GM18499 (cell line): Measurements from ENCODE around the gene CASKIN1.
"Not testable (repeated sequence)": the region's sequence is repeated elsewhere in the genome, so short reads cannot be mapped to it uniquely, and the experiment has no call there.

Source experiments
- ATAC-seq: cut with Tn5 transposase; IDR thresholded peaks from one replicate; pipeline ENCODE4 v1.9.1; 2021; ENCODE audit warnings: moderate number of reproducible peaks; ENCODE audit not compliant: insufficient read depth, unreplicated experiment

CASKIN1 gene

GRCh38 chr16:2196162-2196980 lies at the start of gene CASKIN1:
Gene CASKIN1, minus strand, starts transcription at chr16:2196605. Its CDS starts 173 bp downstream, at chr16:2196432.
- no peak for ATAC-seq

DNA sequence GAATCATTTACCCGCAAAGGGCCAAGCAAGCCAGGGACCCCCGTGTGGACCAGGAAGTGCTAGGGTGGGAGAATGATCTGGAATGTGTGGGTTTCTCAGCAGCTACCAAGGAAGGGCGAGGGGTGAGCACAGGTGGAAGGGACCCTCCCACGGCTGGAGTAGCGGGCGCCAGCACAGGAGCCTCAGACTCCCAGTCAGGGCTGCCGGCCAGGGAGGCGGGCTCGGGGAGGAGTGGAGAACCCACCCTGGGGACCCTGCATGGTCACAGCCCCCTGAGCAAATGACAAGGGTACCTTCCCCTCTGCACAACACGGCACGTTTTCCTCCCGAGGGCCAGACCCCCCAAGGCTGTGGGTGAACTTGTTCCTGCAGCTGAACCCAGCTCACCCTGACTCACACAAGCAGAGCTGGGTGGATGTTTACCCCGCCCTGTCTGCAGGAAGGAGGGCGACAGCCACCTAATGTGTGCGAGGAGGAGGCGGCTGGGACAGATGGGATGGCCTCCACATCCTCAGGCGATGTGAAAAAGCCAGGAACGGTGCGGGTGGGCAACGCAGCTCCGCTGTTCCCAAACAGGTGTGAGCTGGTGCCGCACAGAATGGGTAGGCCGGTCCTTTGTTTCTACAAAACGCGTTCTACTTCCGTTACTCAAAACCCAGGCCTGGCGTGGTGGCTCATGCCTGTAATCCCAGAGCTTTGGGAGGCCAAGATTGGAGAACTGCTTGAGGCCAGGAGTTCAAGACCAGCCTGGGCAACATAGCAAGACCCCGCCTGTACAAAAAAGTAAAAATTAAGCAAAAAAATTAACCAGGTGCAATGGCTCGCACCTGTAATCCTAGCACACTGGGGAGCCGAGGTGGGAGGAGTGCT lies 48.8 kb upstream of the CASKIN1 start:
- no peak for ATAC-seq

DNA sequence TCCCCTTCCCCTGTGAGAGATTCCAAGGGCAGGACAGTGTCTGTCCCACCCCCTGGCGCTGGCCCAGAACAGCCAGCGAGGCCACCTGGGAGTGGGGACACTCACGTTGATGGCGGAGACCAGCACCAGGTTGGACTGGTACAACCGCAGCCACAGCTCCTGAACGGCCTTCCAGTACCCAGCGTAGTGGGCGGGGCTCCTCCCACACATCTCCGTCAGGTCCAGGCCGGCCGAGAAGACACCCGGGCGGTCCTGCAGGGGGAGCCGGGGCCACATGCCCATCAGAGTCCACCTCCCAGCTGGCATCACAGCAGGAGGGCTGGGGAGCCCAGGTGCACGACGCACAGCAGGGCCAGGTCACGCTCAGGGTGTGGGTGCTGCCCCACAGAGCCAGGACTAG lies 47.9 kb upstream of the CASKIN1 start:
- no peak for ATAC-seq

DNA sequence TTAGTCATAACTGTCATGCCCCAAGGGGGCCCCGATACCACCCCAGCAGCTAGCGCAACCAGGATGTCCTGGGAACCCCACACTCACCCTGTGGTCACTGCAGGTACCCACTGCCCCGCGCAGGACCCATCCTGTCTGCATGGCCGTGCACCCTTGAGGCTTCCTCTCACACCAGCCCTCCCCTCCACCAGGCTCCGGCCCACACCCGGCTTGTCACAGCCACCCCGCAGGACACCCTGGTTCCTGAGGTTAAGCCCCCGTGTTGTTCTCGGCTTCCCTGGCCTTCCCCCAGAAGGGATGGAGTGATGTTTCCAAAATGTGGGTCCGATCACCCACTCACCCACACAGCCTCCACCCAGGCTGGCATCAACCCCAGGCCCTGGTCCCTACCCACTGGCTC lies 47.4 kb upstream of the CASKIN1 start:
- no peak for ATAC-seq

DNA sequence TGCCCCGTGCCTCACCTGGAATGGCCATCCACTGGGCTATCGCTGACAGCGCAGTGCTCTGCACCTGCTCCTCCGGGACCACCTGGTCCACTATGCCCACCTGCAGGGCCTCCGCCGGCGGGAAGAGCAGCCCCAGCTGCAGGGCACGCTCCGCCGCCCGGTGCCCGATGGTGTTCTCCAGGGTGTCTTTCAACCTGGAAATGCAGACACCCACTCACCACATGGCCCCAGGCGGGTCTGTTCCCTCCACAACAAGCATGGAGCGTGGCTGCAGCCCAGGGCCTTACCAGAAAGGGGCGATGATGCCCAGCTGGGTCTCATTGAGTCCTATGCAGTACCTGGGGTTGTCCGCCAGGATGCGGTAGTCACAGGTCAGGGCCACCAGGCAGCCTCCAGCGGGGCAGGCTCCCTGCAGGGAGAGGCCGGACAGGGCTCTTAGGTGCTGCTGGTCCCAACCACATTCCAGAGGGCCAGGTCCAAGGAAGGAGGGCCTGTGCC lies 46.7 kb upstream of the CASKIN1 start:
- no peak for ATAC-seq

DNA sequence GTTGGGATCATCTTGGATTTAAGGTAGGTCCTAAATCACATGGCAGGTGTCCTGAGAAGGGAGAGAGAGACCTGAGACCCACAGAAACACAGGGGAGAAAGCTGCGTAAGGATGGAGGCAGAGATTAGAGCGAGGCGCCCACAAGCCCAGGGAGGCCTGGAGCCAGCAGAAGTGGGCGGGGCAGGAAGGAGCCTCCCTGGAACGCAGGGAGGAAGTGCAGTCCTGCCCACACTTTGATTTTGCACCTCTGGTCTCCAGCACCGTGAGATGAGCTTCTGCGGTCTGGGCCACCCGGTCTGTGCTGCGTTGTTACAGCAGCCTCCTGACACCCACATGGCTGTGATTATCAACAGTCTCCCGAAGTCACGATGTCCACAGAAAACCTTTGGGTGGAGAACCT lies 46.2 kb upstream of the CASKIN1 start:
- ATAC-seq: no peak

DNA sequence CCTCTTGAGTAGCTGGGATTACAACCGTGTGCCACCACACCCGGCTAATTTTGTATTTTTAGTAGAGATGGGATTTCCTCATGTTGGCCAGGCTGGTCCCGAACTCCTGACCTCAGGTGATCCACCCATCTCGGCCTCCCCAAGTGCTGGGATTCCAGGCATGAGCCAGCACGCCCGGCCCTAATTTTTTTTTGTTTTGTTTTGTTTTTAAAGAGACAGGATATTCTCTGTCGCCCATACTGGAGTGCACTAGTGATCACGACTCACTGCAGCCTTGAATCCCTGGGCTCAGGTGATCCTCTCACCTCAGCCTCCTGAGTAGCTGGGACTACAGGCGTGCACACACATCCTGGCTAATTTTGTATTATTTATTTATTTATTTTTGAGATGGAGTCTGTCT lies 43.9 kb upstream of the CASKIN1 start:
- not testable (repeated sequence) for ATAC-seq

GRCh38 chr16:2238838-2239675 lies 42.7 kb upstream of the CASKIN1 start:
- no peak for ATAC-seq

DNA sequence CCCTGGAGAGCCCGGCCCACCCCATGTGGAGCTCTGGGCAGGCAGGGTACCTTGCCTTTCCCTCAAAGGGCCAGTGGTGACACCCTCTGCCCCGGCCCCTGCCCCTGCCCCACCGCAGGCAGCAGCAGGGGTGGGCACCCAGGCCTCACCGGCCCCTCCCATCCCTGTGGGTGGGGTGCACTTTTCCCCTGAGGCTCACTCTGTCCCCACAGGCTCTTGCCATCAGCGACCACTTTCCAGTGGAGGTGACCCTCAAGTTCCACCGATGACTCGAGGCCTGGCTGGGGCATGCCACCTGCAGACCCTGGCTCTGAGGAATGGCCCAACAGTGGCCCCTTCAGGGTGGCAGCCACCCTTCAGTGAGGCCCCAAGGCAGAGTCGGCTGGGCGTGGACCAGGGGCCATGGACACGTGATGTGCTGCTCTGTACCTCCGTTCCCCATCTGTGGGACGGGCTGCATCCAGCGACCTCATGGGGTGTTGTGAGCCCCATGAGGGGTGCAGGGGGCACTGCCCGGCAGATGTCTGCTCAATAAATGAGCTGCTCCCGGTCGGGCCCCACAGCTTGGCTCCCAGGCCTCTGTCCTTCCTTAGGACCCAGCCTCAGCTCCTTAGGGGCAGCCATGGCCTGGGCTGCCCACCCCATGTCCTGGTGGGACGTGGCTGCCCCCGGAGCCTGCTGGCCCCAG lies 41.9 kb upstream of the CASKIN1 start:
- ATAC-seq: no peak

- no peak for ATAC-seq
Measured at GRCh38 chr16:2237493-2238149, 41.2 kb upstream of the CASKIN1 start.

- ATAC-seq: no peak
Measured at GRCh38 chr16:2237102-2237482, 40.7 kb upstream of the CASKIN1 start.

- no peak for ATAC-seq
Measured at GRCh38 chr16:2236337-2237101, 40.1 kb upstream of the CASKIN1 start, which contains the start of gene DNASE1L2. Gene DNASE1L2, plus strand, starts transcription at chr16:2236444. Its CDS starts 373 bp downstream, at chr16:2236817.

- ATAC-seq: no peak
Measured at GRCh38 chr16:2235695-2236336, 39.4 kb upstream of the CASKIN1 start.

GRCh38 chr16:2235234-2235651 lies 38.8 kb upstream of the CASKIN1 start:
- no peak for ATAC-seq

GRCh38 chr16:2234813-2235170 lies 38.4 kb upstream of the CASKIN1 start:
- ATAC-seq: no peak

GRCh38 chr16:2233872-2234812 lies 37.7 kb upstream of the CASKIN1 start:
- ATAC-seq: no peak
